ENCODE results near the gene ARPP21.

The ARPP21 gene

GRCh38 chr3:35737527-35737926 is 98.2 kb downstream of the ARPP21 start:
- no peak for DNase-seq (ENCODE audit: low read depth)

GRCh38 chr3:35737934-35738706 is 98.8 kb downstream of the ARPP21 start:
- no peak for DNase-seq (ENCODE audit: low read depth)

- no peak for DNase-seq (ENCODE audit: low read depth)
Measured at GRCh38 chr3:35739181-35739809, 100.0 kb downstream of the ARPP21 start.

DNA sequence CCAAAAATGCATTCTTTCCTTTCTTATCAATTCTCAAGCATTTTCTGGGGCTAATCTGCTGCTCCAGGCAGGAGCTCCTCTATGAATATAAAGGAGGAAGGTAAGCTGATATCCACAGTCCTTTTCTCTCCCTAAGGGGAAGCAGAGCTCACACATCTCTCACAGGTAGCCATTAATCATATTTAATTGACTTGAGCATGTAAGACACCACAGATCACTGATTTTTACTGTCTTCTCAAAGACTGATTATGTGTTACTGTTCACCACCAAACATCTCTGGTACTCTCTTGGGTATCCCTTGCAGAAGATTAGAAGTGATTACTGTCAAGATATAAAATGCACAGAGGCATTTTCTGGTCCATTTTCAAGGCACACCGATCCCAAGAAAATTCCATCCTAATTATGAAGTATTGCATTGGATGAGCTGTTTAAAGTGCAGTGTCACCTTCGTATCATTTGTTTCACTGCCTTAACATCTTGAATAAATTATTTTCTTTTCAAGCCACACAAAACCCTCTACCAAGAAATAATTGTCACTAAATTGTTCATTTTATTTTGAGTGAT is 100.7 kb downstream of the ARPP21 start:
- DNase-seq (ENCODE audit: low read depth) = no peak

DNA sequence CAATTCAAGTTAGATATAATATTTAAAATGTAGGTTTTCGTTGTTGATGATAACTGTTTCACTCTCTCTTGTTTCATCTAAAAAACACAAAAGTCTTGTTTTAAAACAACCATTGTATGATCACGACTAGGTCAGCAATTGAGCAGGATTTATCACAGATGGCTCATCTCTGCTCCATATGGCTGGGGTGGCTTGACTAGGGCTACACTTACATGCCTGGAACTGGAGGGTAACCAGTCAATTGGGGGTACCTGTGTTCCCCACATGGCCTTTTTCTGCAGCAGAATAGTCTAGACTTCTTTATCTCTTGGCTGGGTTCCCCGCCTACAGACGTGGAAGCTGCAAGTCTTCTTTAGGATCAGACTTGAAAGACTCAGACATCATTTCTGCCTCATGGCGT is 103.9 kb downstream of the ARPP21 start:
- no peak for DNase-seq (ENCODE audit: low read depth)

- DNase-seq (ENCODE audit: low read depth) = no peak
Measured at GRCh38 chr3:35744419-35744818, 105.1 kb downstream of the ARPP21 start.

DNA sequence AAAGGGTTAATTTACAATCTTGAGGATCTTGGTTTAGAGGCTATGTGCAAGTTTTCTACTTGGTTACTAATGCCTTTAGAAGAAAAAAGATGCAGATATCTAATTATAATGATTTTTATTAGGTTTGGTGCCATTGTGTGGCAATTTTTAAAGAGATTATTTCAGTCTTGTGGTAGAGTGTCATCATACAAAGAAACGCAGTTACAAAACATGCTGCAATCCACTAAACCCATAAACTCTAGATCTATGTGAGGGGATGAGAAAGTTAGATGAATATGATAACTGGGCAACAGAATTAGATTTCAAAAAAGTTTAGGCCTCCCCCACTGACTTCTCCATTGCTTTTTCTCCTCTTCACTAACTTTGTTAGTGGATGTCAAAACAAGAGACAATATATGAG is 106.0 kb downstream of the ARPP21 start:
- DNase-seq (ENCODE audit: low read depth) = no peak

DNA sequence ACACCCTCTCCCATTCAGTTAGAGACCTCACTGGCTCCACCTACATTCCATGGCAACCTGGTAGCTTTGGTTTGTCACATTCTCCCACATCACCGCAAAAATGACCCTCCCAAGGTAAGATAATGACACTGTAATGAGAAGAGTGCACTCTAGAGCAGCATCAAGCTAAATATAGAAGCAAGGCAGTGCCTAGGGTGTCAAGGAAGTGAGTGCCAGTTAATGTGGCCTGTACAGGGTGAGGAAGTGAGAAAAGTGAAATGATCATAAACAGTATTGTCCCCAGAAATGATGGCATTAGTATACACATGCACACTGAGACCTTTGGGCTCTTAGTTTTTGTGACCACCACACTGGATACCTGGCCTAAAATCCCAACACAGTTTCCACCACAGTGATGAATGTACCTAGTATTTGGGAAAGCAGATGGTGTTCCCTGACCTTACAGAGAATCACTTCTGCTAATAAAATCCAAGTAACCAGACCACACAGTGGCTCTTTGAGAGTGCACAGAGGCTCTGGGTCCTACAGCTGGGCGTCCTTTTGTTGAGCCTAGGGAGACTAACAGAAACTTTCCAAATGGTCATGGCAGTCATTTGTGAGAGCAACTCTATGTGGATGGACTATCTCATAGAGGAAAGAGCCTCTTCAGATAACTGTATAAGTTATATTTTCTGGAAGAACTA is 106.6 kb downstream of the ARPP21 start:
- DNase-seq (ENCODE audit: low read depth) = no peak

DNA sequence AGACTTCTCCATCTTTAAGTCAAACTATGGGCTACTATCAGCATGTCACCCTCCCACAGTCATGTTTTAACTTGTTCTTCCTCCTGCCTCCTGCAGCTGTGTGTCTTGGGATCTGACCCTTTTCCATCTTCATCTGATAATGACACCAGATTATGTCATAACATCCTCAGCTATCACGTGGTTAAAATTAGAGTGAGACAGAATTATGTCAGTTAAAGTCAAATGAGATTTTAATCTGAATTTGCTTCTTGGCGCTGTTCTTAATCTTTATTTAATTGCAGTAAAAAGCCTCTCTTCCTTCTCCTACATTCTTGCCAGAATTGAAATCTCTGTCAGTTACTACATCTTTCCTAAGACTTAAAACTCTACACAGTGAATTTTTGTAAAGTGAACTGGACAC is 107.2 kb downstream of the ARPP21 start:
- DNase-seq (ENCODE audit: low read depth) = no peak

- DNase-seq (ENCODE audit: low read depth) = no peak
Measured at GRCh38 chr3:35748144-35748543, 108.8 kb downstream of the ARPP21 start.

DNA sequence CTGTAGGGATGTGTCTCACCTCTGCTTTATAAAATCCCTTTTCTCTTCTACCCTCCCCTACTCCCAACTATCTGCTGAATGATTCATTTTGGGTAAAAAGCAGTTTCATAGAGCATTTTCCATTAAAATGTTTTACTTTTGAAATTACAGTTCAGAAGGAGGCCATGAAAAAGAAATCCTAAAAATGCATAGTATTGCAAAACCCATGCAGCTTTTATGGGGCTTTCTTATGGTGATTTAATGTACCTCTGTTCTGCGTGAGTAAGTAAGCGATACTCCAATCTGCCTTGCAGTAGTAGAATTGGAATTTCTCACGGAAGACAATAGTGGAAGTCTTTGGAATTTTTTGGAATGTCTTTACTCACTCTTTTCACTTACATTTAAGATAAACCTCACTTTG is 111.9 kb downstream of the ARPP21 start:
- DNase-seq (ENCODE audit: low read depth) = no peak

DNA sequence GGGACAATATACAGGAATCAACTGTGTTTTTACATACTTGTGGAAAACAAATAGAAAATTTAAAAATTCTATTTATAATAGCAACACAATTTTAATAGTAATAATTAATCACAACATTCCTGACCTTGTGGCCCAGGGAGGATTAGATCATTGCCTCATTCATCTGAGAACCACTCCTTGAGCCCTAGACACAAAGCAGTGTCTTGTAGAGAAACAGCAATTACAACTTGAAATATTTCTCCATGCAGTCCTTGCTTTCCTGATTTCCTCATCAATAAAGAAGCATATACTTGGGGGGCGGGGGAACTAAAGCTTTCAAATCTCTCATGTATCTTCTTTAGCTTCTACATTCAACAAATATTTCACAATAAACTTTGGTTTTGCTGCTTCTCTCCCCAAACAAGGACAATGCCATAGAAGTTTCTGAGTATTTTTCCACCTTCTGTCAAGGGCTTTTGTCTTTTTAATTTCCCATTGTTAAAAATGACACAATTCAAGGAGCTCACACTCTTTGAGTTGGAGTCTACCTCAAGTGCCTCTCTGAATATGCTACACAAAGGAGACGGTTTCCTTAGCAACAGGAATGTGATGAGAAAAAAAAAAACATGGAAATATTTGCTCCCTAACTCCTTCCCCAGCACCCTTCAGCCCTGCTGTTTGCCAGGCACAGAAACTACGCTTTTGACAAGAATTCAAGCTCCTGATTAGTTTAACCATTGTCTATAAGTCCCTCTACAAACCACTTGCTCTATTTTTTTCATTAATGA is 118.8 kb downstream of the ARPP21 start:
- no peak for DNase-seq (ENCODE audit: low read depth)

GRCh38 chr3:35760146-35760545 is 120.8 kb downstream of the ARPP21 start:
- no peak for DNase-seq (ENCODE audit: low read depth)

DNA sequence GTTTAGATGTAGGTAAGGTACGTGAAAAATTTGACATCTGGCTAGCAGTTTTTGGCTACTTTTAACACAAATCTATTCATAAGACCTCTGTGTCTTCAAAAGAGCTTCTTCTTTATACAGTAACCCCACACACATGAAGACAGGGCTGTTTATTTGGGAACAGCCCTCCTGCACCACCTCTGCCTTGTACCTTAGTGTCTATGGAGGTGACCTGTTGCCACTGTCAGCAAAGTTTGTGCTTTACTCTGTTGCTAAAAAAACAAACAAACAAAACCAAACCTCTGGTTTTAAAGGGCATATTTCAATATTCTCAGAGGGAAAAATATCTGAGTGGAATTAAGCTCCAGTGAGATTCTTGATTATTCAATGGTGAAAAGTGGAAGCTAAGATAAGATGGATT is 122.0 kb downstream of the ARPP21 start:
- DNase-seq (ENCODE audit: low read depth) = no peak

GRCh38 chr3:35772381-35773015 is 133.2 kb downstream of the ARPP21 start:
- DNase-seq (ENCODE audit: low read depth) = no peak

- DNase-seq (ENCODE audit: low read depth) = no peak
Measured at GRCh38 chr3:35773417-35773816, 134.1 kb downstream of the ARPP21 start.

GRCh38 chr3:35776346-35776745 is 137.0 kb downstream of the ARPP21 start:
- DNase-seq (ENCODE audit: low read depth) = no peak

GRCh38 chr3:35777065-35777464 is 137.7 kb downstream of the ARPP21 start:
- DNase-seq (ENCODE audit: low read depth) = no peak

- DNase-seq (ENCODE audit: low read depth) = no peak
Measured at GRCh38 chr3:35777563-35778554, 138.5 kb downstream of the ARPP21 start.

DNA sequence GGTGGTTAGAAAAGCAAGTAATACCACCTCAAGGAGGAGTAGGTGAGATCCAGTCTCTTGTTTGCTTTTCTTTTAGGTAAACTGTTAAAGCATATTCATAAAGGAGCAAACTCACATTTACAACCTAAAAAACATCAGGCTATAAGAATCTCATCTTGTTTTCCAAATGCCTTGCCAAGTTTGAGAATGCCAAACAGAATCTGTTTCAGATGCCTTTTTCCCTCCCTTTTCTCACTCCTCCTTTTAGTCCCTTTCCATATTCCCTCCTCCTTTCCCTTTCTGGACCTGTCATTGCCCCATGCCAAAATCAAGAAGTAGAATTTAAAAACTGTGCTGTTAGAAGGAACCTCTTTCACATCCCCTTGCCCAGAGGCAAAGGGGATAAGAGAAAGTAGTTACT is 140.3 kb downstream of the ARPP21 start:
- DNase-seq (ENCODE audit: low read depth) = no peak

Data from HS-5 (cell line).